Measurements from ENCODE around the gene TUBG2.

DNA sequence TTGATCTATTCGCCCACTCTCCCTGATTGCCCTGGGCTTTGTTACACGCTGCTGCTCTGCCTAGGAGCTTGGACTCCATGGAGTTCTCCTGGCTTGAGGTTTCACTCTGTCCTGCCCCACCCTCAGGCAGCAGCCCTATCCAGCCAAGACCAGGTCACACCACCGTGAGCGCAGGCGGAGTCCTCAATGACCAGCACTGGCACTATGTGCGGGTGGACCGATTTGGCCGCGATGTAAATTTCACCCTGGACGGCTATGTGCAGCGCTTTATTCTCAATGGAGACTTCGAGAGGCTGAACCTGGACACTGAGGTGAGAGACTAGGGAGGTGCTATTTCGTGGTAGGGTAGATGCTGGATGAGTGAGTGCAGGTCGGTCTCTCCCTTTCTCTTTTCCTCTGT is 26.7 kb downstream of the TUBG2 start:
- TF ChIP-seq SIN3A (conservative IDR thresholded peaks at IDR 0.05 in 1 of 2, IDR thresholded peaks at IDR 0.05 in 1 of 2; ENCODE audit: low read depth in 1 of 2, low read length in 2 of 2) (no peak), KDM1A (IDR thresholded peaks at IDR 0.05; ENCODE audit: borderline replicate concordance, low read length) (no peak), CEBPB (IDR thresholded peaks at IDR 0.05; ENCODE audit: low read depth, low read length) (no peak), BRCA1 (IDR thresholded peaks at IDR 0.05; ENCODE audit: low read depth, low read length) (no peak), TBP (IDR thresholded peaks at IDR 0.05; ENCODE audit: low read depth, low read length) (no peak), POLR2A (IDR thresholded peaks at IDR 0.05; ENCODE audit: control extremely low read depth in 1 of 2, low read depth in 2 of 2, low read length in 2 of 2) (no peak), GABPA (IDR thresholded peaks at IDR 0.05; ENCODE audit: borderline replicate concordance, insufficient read depth, low read length) (no peak), YY1 (IDR thresholded peaks at IDR 0.05; ENCODE audit: low read depth, low read length) (no peak), POLR2AphosphoS5 (IDR thresholded peaks at IDR 0.05; ENCODE audit: low read depth, low read length) (no peak)
- TF ChIP-seq, protein P1, sequence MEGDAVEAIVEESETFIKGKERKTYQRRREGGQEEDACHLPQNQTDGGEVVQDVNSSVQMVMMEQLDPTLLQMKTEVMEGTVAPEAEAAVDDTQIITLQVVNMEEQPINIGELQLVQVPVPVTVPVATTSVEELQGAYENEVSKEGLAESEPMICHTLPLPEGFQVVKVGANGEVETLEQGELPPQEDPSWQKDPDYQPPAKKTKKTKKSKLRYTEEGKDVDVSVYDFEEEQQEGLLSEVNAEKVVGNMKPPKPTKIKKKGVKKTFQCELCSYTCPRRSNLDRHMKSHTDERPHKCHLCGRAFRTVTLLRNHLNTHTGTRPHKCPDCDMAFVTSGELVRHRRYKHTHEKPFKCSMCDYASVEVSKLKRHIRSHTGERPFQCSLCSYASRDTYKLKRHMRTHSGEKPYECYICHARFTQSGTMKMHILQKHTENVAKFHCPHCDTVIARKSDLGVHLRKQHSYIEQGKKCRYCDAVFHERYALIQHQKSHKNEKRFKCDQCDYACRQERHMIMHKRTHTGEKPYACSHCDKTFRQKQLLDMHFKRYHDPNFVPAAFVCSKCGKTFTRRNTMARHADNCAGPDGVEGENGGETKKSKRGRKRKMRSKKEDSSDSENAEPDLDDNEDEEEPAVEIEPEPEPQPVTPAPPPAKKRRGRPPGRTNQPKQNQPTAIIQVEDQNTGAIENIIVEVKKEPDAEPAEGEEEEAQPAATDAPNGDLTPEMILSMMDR (IDR thresholded peaks at IDR 0.05; ENCODE audit: control extremely low read depth in 1 of 3, insufficient read depth in 1 of 3, low read depth in 1 of 3, low read length in 3 of 3): no peak
- TF ChIP-seq, protein P2, sequence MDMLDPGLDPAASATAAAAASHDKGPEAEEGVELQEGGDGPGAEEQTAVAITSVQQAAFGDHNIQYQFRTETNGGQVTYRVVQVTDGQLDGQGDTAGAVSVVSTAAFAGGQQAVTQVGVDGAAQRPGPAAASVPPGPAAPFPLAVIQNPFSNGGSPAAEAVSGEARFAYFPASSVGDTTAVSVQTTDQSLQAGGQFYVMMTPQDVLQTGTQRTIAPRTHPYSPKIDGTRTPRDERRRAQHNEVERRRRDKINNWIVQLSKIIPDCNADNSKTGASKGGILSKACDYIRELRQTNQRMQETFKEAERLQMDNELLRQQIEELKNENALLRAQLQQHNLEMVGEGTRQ (IDR thresholded peaks at IDR 0.05; ENCODE audit: low read length): no peak
